HL-60 (cell line): ENCODE data around the gene RUNDC1.
A peak's percentile ranks its signal among the peaks of the same experiment; 100 is the strongest.
"Not testable (repeated sequence)": the region's sequence is repeated elsewhere in the genome, so short reads cannot be mapped to it uniquely, and the experiment has no call there.

Source experiments
- DNase-seq, 2 experiments: peaks; one replicate each; pipeline ENCODE4 v3.0.0-alpha.2; 2010 to 2020; ENCODE audit warnings: low read depth in 1 of 2, low spot score in 1 of 2
- H3K27ac ChIP-seq: fragments of 250-450 bp; sonication (Bioruptor Pico); replicated peaks from 2 replicates; pipeline ENCODE4 v1.5.1; 2020; ENCODE audit warnings: mild to moderate bottlenecking, moderate library complexity
- H3K27me3 ChIP-seq: fragments of 250-450 bp; sonication (Bioruptor Pico); 2 replicates; pipeline ENCODE4 v1.5.1; 2021; ENCODE audit warnings: mild to moderate bottlenecking, moderate library complexity; ENCODE audit not compliant: insufficient read depth, poor library complexity, severe bottlenecking
- H3K4me3 ChIP-seq: replicated peaks from 2 replicates; pipeline ENCODE4 v1.5.1; 2011; ENCODE audit warnings: mild to moderate bottlenecking, control low read depth, low read length; ENCODE audit not compliant: insufficient read depth
- GABPA ChIP-seq: IDR thresholded peaks from 2 replicates; pipeline ENCODE4 v1.6.1; 2012; ENCODE audit warnings: low read depth
- POLR2AphosphoS5 ChIP-seq: IDR thresholded peaks from 2 replicates; pipeline ENCODE4 v1.6.1; 2012; ENCODE audit warnings: low read depth
- SPI1 ChIP-seq: IDR thresholded peaks from 2 replicates; pipeline ENCODE4 v1.6.1; 2012; ENCODE audit warnings: low read depth, mild to moderate bottlenecking, borderline replicate concordance
- TF ChIP-seq, protein P1 (sequence below): IDR thresholded peaks from one replicate; pipeline ENCODE4 v1.5.1; 2011; ENCODE audit warnings: low read length, control low read depth, inconsistent platforms; ENCODE audit not compliant: insufficient read depth
- TF ChIP-seq, protein P2 (sequence below): IDR thresholded peaks from 2 replicates; pipeline ENCODE4 v1.6.1; 2012; ENCODE audit warnings: low read depth; ENCODE audit not compliant: insufficient replicate concordance

Gene RUNDC1

DNA sequence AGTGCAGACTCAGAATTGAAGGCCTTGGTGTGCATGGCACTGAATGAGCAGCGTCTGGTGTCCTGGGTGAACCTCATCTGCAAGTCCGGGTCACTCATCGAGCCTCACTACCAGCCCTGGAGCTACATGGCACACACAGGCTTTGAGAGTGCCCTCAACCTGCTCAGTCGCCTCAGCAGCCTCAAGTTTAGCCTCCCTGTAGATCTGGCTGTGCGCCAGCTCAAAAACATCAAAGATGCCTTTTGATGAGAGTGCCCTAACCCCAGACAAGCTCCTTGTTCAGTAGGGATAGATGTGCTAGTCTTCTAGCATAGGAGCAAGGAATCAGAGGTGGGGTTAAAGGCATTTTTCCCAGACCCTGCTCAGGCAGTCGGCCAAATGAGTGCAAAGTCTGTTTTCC, 11.1 kb downstream of the RUNDC1 start:
- no peak overlapping the region for H3K27ac ChIP-seq
- H3K4me3 ChIP-seq = no peak overlapping the region
- no peaks in the 10 kb centered on the region for H3K27me3 ChIP-seq
- no peak for DNase-seq
- TF ChIP-seq GABPA (no peak), POLR2AphosphoS5 (no peak)

DNA sequence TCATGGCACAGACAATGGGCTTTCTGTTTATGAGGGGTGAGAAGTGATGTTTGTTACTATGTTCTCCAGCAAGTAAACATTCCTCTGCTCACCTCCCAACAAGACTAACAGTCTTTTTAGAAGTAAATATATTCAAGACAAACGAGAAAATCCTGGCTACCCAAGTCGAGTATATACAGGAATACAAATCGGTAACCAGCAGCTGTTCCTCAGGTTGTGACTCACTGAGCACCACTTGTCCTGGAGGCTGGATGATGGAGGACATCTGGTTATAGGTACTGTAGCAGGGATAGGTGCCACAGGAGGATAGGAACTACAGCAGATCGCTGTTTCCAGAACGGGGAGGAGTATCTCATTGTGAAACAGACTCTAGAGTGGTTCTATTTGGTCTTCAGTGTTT, 12.5 kb downstream of the RUNDC1 start:
- no peak overlapping the region for H3K27ac ChIP-seq
- H3K27me3 ChIP-seq = no peaks in the 10 kb centered on the region
- H3K4me3 ChIP-seq = no peak overlapping the region
- DNase-seq = no peak
- TF ChIP-seq SPI1 (no peak), GABPA (no peak), POLR2AphosphoS5 (no peak)
- TF ChIP-seq, protein P1, sequence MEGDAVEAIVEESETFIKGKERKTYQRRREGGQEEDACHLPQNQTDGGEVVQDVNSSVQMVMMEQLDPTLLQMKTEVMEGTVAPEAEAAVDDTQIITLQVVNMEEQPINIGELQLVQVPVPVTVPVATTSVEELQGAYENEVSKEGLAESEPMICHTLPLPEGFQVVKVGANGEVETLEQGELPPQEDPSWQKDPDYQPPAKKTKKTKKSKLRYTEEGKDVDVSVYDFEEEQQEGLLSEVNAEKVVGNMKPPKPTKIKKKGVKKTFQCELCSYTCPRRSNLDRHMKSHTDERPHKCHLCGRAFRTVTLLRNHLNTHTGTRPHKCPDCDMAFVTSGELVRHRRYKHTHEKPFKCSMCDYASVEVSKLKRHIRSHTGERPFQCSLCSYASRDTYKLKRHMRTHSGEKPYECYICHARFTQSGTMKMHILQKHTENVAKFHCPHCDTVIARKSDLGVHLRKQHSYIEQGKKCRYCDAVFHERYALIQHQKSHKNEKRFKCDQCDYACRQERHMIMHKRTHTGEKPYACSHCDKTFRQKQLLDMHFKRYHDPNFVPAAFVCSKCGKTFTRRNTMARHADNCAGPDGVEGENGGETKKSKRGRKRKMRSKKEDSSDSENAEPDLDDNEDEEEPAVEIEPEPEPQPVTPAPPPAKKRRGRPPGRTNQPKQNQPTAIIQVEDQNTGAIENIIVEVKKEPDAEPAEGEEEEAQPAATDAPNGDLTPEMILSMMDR = no peak

DNA sequence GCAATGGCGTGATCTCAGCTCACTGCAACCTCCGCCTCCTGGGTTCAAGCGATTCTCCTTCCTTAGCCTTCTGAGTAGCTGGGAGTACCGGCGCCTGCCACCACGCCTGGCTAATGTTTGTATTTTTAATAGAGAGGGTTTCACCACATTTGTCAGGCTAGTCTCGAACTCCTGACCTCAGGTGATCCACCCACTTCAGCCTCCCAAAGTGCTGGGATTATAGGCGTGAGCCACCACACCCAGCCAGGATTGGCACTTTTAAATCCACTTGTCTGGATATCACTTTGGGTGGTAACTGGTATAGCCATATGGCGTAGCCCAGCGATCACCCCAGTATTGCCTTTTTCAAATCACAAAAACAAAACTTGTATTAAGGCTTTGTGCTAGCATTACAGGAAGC, 13.5 kb downstream of the RUNDC1 start:
- not testable (repeated sequence) for H3K4me3 ChIP-seq, DNase-seq, H3K27ac ChIP-seq, H3K27me3 ChIP-seq

DNA sequence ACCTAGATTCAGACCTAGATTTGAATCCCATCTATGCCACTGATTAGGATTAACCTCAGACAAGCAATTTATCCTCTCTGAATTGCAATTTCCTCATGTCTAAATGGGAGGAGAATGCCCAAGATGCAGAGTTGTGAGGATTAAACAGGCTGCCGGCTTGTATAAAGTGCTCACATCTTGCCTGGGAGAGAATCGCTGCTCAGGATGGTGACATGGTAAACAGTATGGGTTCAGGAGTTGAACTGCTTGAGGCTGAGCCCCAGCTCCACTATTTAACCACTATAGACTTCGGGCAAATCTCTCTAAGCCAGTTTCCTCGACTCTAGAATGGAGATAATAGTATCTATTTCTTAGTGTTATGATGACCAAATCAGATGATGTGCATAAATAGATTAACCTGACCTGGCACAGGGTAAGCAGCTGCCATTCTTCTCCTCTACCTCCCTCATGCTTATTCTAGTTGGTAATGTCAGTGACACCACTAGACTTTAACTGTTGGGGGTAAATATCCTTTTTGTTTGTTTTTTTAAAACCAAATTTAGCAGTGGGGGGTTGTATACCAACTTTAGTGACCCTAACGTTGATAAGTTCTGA, 17.1 kb downstream of the RUNDC1 start:
- Histone ChIP-seq H3K4me3 (peak overlapping the region; percentile 26), H3K27ac (peak overlapping the region; percentile 41), H3K27me3 (no peaks in the 10 kb centered on the region)
- DNase-seq = no peak
- TF ChIP-seq POLR2AphosphoS5 (no peak), GABPA (no peak), SPI1 (no peak)
- TF ChIP-seq, protein P2, sequence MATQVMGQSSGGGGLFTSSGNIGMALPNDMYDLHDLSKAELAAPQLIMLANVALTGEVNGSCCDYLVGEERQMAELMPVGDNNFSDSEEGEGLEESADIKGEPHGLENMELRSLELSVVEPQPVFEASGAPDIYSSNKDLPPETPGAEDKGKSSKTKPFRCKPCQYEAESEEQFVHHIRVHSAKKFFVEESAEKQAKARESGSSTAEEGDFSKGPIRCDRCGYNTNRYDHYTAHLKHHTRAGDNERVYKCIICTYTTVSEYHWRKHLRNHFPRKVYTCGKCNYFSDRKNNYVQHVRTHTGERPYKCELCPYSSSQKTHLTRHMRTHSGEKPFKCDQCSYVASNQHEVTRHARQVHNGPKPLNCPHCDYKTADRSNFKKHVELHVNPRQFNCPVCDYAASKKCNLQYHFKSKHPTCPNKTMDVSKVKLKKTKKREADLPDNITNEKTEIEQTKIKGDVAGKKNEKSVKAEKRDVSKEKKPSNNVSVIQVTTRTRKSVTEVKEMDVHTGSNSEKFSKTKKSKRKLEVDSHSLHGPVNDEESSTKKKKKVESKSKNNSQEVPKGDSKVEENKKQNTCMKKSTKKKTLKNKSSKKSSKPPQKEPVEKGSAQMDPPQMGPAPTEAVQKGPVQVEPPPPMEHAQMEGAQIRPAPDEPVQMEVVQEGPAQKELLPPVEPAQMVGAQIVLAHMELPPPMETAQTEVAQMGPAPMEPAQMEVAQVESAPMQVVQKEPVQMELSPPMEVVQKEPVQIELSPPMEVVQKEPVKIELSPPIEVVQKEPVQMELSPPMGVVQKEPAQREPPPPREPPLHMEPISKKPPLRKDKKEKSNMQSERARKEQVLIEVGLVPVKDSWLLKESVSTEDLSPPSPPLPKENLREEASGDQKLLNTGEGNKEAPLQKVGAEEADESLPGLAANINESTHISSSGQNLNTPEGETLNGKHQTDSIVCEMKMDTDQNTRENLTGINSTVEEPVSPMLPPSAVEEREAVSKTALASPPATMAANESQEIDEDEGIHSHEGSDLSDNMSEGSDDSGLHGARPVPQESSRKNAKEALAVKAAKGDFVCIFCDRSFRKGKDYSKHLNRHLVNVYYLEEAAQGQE = no peak
- TF ChIP-seq, protein P1 = no peak

DNA sequence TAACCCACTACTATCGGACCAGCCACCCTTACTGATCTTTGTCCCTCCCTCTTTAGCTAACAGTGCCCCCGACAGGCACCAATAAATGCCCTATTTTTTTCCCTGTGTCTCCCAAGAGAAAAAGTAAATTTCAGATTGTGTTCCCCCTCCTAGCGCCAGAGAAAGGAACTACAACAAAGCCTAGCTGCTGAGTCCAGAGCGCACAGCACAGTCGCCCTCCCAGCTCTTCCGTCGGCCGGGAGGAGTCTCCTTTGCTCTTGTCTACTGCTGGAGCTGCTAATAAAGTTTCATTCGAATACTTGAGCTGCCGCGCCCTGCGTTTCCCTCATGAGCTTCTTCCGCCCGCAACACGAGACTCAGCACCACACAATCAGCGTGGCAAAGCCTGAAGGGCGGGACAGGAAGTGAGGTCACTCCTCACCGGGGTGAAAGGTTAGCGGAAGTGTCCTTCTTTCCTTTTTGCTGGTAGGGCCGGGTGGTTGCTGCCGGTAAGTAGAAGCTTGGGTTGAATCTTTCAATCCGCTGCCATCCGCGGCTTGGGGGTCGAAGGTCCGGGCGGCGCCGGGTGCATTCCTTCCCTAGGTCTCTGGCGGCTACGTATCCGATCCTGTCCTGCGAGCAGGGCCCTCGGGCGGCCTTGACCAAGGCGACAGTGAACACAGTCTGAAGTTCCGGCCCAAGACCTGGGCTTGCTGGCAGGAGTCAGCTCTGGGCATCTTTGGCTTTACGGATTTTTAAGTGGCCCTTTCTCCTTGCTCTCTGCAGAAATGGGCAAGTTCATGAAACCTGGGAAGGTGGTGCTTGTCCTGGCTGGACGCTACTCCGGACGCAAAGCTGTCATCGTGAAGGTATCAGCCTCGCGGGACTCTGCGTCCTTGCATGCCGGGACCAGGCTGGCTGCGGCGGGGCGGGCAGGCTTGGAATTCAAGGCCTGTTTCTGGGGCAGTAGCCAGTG, 17.9 kb downstream of the RUNDC1 start, which contains the start of gene RPL27:
Gene RPL27, plus strand, starts transcription at position 436 of the 955 bp plus-strand sequence. Its CDS starts 332 bp downstream, at position 768.
- DNase-seq = peak; percentile 99 to 100
- Histone ChIP-seq H3K4me3 (peak within 1 kb of the TSS; percentile 92), H3K27ac (peak within 1 kb of the TSS; percentile 94), H3K27me3 (no peaks in the 10 kb centered on the region)
- TF ChIP-seq, protein P2 = peak; percentile 81
- TF ChIP-seq, protein P1 = peak; percentile 68
- TF ChIP-seq SPI1 (peak; percentile 58; the same call in 1 of the 2 replicates), GABPA (peak; percentile 93), POLR2AphosphoS5 (peak; percentile 95)
